HG03045 (cell line): ENCODE measurements around the gene ADSL.

ENCODE experiments used
- ATAC-seq: cut with Tn5 transposase; IDR thresholded peaks from one replicate; pipeline ENCODE4 v1.9.1; 2021; ENCODE audit warnings: mild to moderate bottlenecking, moderate library complexity; ENCODE audit not compliant: unreplicated experiment

The ADSL gene

DNA sequence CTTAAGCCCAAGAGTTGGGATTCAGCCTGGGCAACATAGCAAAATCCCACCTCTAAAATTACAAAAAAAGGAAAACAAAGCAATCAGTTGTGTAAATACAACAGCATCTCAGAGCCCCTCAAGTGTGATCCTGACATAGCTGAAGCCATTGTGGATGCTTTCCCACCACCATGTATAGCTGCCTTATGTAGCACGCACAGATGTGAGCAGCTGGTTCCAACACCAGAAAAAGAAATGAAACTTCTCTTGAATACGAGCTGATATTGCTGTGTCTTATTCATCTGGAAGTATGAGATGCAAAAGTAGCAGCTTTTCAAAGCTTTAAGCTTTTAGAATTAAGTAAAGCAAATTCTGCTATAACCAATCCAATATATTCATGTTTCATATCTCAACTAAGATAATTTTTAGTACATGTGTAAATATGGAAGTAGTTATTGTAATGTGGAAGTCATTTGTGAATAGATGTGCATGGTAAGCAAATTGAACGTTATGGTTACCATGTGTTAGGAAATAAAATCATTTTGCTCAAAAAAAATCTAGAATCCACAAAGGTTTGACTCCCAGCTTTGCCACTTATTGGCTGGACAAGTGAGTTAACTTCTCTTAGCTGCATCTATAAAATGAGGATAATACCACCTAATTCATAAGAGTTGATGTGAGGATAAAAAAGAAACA lies 87.3 kb downstream of the ADSL start:
- no peak for ATAC-seq

DNA sequence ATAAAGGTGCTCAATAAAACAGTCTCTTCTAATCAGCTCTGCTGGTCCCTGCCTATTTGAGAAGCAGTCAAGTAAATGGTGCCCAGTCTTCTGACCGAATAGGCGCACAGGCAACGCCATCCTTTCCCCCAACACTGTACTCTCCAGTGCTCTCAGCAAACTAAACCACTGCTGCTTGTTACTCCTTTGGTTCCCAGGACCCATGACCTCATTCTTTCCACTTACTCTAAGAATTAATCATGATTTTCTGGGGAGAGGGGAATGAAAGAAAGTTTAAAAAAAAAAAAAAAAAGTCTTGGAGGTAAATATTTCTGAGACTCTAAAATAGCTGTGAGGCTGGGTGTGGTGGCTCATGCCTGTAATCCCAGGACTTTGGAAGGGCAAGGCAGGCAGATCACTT lies 87.8 kb downstream of the ADSL start:
- no peak for ATAC-seq

DNA sequence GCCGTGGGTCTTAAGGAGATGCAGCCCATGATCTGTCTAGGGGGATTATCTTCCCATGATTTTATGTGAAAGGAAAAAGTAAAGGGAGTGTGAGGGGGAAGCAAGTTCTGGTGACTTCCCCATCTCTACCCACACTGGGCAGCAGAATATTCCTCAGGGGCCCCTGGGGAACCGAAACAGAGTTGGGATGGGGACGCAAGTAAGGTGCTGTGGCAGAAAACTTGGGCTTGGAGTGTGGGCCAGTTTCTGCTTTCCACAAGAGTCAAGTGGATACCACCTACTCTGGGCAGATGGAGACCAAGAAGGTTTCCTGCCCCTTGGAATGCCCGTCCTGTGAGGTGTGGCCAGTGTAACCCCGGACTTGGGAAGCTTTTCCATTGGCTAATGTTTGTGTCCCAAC lies 88.4 kb downstream of the ADSL start:
- ATAC-seq, result no peak

DNA sequence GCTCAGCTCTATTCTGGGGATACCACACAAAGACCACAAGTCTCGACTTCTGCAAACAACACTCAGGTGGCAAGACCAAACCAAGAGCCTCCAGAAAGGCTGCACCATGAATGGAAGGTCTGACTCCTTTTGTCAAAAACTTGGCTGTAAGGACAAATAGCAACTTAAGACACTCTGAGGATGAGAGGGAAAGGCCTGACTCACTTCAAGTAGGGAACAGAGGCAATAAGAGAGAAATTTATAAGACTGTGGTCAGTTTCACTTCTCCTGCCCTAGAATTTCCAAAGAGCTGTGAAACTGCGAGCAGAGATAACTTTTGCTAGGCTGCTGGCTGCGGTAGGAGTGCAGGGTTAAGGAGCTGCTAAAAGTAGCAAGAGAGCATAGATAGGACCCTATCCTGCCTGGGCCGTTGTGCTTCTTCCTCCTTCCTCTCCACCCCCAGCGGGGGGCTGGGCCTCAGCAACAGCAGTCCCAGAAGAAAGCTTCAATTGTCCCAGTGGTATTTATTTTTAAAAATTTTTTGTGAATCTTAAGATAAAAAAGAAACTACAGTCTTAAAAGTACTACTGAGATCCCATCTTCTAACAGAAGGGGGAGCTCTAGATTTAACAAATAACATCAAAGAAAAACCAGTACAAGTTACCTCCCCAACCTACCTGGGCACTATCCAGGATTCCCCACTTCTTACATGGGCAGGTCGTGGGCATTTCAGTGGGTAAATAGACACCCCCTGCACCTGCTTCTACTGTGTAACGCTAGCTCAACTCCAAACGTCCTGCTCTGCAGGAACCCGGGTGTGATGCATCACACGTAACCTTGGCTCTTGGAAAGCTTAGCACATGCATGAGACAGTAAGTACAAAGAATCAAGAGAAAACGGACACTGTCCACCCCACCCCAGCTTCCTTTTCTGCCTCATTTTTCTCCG lies 90.5 kb downstream of the ADSL start:
- peak; percentile 72 for ATAC-seq
